Thyroid gland (tissue), 4 donors: ENCODE data around the gene MAS1L. TPM values are rescaled to one million over a fixed set of nuclear protein-coding genes. Genes with fewer than 3 reads are reported as not detected.

Experiments
- DNase-seq, 2 donors: peaks; one replicate each; pipeline ENCODE4 v3.0.0-alpha.2; 2019
- H3K27ac ChIP-seq, 3 donors: fragments of 200-600 bp; sonication (generic); 1 replicate in 2 of 3; 2 replicates in 1 of 3; pipeline ENCODE4 v1.5.1; 2016 to 2019; ENCODE audit warnings: mild to moderate bottlenecking in 1 of 3, moderate library complexity in 1 of 3
- H3K27me3 ChIP-seq: fragments of 200-600 bp; sonication (generic); one replicate; pipeline ENCODE4 v1.5.1; 2019
- H3K36me3 ChIP-seq, 2 donors: fragments of 200-600 bp; sonication (generic); one replicate each; pipeline ENCODE4 v1.5.1; 2016 to 2019
- H3K4me1 ChIP-seq, 2 donors: fragments of 200-600 bp; sonication (generic); one replicate each; pipeline ENCODE4 v1.5.1; 2017 to 2019
- H3K4me3 ChIP-seq, 3 donors: fragments of 200-600 bp; sonication (generic); replicated peaks in 1 of 3; 1 replicate in 2 of 3; 2 replicates in 1 of 3; pipeline ENCODE4 v1.5.1; 2016; ENCODE audit warnings: mild to moderate bottlenecking in 1 of 3
- H3K9me3 ChIP-seq: fragments of 200-600 bp; sonication (generic); one replicate; pipeline ENCODE4 v1.5.1; 2017
- CTCF ChIP-seq, 6 experiments: fragments of 200-600 bp in 3 of 6; fragments of 450-650 bp in 3 of 6; sonication (generic) in 3 of 6; IDR thresholded peaks; one replicate each; pipeline ENCODE4 v1.5.1; 2016 to 2019; ENCODE audit warnings: antibody characterized with exemption in 6 of 6, mild to moderate bottlenecking in 2 of 6, inconsistent platforms in 1 of 6, moderate library complexity in 1 of 6
- POLR2A ChIP-seq, 2 donors: fragments of 450-650 bp; IDR thresholded peaks; one replicate each; pipeline ENCODE4 v1.6.1; 2017; ENCODE audit warnings: antibody characterized with exemption in 2 of 2, mild to moderate bottlenecking in 2 of 2, moderate library complexity in 1 of 2
- WGBS, 2 donors: methylation state at CpG; one replicate each; pipeline ENCODE4 v1.1.5; 2017; 5-methylcytosine and 5-hydroxymethylcytosine counted together
- intact Hi-C: fragments of 100-400 bp; cut with DNase I; formaldehyde crosslinking; loops from one replicate; pipeline ENCODE4 v1.15.1; 2023
- total RNA-seq, 4 donors: library from RNA; depleted of rRNA; stranded (reverse); fragments of >200 nt; gene quantifications; one replicate each; pipeline ENCODE4 v1.2.3, GENCODE V29; 2016

Gene MAS1L
- total RNA-seq, 4 donors from 2014 or later: not detected

DNA sequence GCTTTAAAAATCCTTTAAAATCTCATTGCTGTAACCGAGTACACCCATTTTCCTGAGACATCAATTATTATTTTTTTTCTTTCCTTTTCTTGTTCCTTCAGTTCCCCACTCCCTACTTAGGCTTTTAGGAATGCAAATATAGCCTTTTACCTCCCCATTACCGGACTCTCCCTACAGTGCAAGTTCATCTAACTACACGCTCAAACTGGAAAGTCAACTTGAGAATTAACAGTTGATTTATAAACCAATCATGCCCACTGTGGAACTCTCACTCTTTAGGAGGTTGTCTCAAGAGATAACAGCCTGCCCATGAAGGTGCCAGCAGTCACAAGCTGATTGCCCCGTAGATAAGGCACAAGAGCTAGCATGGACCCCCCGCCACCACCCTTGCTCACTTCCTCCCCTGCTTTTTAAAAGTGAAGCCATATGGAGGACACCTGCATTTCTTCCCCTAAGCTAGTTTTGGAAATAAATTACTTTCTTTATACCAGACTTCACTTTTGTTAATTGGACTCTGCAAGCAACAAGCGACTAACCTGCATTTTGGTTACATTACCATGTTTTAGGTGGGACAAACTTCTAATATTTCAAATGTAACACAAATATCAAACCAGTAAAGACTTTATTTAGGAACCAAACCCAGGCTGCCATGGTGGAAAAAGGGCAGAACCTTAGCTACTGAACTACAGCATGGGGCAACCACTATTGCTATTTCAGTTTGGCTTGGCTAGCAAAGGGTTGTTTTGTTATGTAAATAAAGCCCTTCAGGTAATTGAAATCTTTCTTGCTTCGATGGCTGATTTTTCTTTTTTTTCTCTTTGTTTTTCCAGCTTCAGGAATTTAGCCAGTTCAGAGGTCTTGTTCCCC, 36.9 kb upstream of the MAS1L start:
- no peaks in the 10 kb centered on the region for H3K4me1 ChIP-seq
- H3K27ac ChIP-seq: no peak overlapping the region
- no peak overlapping the region for H3K4me3 ChIP-seq
- no peaks in the 10 kb centered on the region for H3K36me3 ChIP-seq
- WGBS, 2 donors: 76% methylated on average over 7 of the region's 7 CpGs
- H3K27me3 ChIP-seq: no peaks in the 10 kb centered on the region
- intact Hi-C loops: no loop called here
- no peak for DNase-seq
- H3K9me3 ChIP-seq: no peaks in the 10 kb centered on the region
- TF ChIP-seq CTCF (IDR thresholded peaks at IDR 0.05) (no peak), POLR2A (IDR thresholded peaks at IDR 0.05) (no peak)

DNA sequence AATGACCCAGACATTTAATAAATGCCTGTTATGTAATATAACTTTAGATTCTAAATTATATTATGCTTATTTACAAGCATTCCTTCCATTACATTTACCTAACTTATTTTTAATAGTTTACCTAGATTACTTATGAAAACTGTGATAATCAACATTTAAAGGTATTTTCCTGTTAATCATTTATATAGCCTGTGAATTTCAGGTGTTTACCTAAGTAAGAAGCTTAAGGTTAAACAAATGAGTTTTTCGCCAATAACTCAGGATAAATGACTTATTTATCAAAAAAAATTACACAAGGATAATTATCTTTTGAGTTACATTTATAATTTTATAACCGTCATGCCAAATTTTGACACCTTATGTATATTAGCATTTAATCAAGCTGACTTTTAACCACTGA, 36.3 kb upstream of the MAS1L start:
- DNase-seq: no peak
- Histone ChIP-seq H3K27me3 (no peaks in the 10 kb centered on the region), H3K36me3 (no peaks in the 10 kb centered on the region), H3K27ac (no peak overlapping the region), H3K9me3 (no peaks in the 10 kb centered on the region), H3K4me1 (no peaks in the 10 kb centered on the region), H3K4me3 (no peak overlapping the region)
- TF ChIP-seq POLR2A (IDR thresholded peaks at IDR 0.05) (no peak), CTCF (IDR thresholded peaks at IDR 0.05) (no peak)
- WGBS, 2 donors: 90 to 92% methylated on average over 2 of the region's 2 CpGs
- intact Hi-C loops: no loop called here

DNA sequence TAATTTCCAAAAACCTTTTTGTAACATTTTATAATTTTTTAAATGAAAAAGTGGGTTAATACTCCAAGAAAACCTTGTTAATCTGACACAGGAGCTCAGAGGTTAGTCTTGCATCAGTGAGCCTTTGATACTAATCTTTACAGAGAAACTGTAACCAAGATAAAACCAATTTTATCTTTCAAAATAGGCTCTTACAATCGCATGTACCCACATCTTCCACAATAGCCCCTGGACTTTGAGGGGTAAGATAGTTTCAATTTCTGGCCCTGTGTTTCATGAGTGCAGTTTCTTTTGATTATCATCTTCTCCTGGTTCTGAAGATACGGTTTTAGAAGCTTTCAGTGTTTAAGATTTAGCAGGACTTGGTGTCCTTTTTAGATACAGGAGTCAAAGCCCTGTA, 34.5 kb upstream of the MAS1L start:
- no peaks in the 10 kb centered on the region for H3K9me3 ChIP-seq
- intact Hi-C loops: no loop called here
- no peak for DNase-seq
- no peak overlapping the region for H3K27ac ChIP-seq
- no peak overlapping the region for H3K4me3 ChIP-seq
- H3K36me3 ChIP-seq: no peaks in the 10 kb centered on the region
- TF ChIP-seq POLR2A (IDR thresholded peaks at IDR 0.05) (no peak), CTCF (IDR thresholded peaks at IDR 0.05) (no peak)
- H3K4me1 ChIP-seq: no peaks in the 10 kb centered on the region
- no peaks in the 10 kb centered on the region for H3K27me3 ChIP-seq
- WGBS, 2 donors: 84 to 85% methylated on average over 2 of the region's 2 CpGs

- no peaks in the 10 kb centered on the region for H3K36me3 ChIP-seq
- intact Hi-C loops: no loop called here
- no peaks in the 10 kb centered on the region for H3K4me1 ChIP-seq
- H3K27me3 ChIP-seq: no peaks in the 10 kb centered on the region
- H3K9me3 ChIP-seq: no peaks in the 10 kb centered on the region
- TF ChIP-seq POLR2A (IDR thresholded peaks at IDR 0.05): no peak
- no peak for TF ChIP-seq CTCF (IDR thresholded peaks at IDR 0.05)
- no peak for DNase-seq
- H3K27ac ChIP-seq: no peak overlapping the region
- H3K4me3 ChIP-seq: no peak overlapping the region
- WGBS, 2 donors: 64 to 71% methylated on average over 8 of the region's 8 CpGs
These were observed 33.4 kb upstream of the MAS1L start for GRCh38 chr6:29521006-29521680.

GRCh38 chr6:29520232-29520631, 32.5 kb upstream of the MAS1L start:
- no peaks in the 10 kb centered on the region for H3K9me3 ChIP-seq
- no peak for DNase-seq
- TF ChIP-seq CTCF (IDR thresholded peaks at IDR 0.05) (no peak), POLR2A (IDR thresholded peaks at IDR 0.05) (no peak)
- no peaks in the 10 kb centered on the region for H3K4me1 ChIP-seq
- H3K27me3 ChIP-seq: no peaks in the 10 kb centered on the region
- H3K27ac ChIP-seq: no peak overlapping the region
- intact Hi-C loops: no loop called here
- no peaks in the 10 kb centered on the region for H3K36me3 ChIP-seq
- 85 to 88% methylated on average over 4 of the region's 4 CpGs for WGBS, 2 donors
- H3K4me3 ChIP-seq: no peak overlapping the region
